Raji (cell line): Measurements from ENCODE around the gene FSIP1.

Experiments
- POLR2A ChIP-seq: IDR thresholded peaks from 2 replicates; pipeline ENCODE4 v1.6.1; 2011; ENCODE audit warnings: low read depth, low read length, control low read depth; ENCODE audit not compliant: insufficient read depth

Gene FSIP1

GRCh38 chr15:39781147-39781966 lies 1.3 kb downstream of the FSIP1 start:
- no peak for TF ChIP-seq POLR2A

- no peak for TF ChIP-seq POLR2A
These were observed 4.6 kb downstream of the FSIP1 start for GRCh38 chr15:39778021-39778420.

- TF ChIP-seq POLR2A = no peak
These were observed 5.1 kb downstream of the FSIP1 start for GRCh38 chr15:39777496-39777895.

GRCh38 chr15:39776068-39776467 lies 6.6 kb downstream of the FSIP1 start:
- no peak for TF ChIP-seq POLR2A

- no peak for TF ChIP-seq POLR2A
These were observed 7.9 kb downstream of the FSIP1 start for GRCh38 chr15:39774688-39775267.

GRCh38 chr15:39770748-39771689 lies 11.6 kb downstream of the FSIP1 start:
- TF ChIP-seq POLR2A = no peak

- TF ChIP-seq POLR2A = no peak
These were observed 14.7 kb downstream of the FSIP1 start for GRCh38 chr15:39767921-39768320.

GRCh38 chr15:39761006-39761405 lies 21.6 kb downstream of the FSIP1 start:
- TF ChIP-seq POLR2A = no peak

GRCh38 chr15:39756806-39757522 lies 25.7 kb downstream of the FSIP1 start:
- TF ChIP-seq POLR2A = no peak

- TF ChIP-seq POLR2A = no peak
These were observed 29.6 kb downstream of the FSIP1 start for GRCh38 chr15:39752991-39753390.

- no peak for TF ChIP-seq POLR2A
These were observed 30.4 kb downstream of the FSIP1 start for GRCh38 chr15:39752246-39752645.

GRCh38 chr15:39748276-39748675 lies 34.4 kb downstream of the FSIP1 start:
- TF ChIP-seq POLR2A = no peak

GRCh38 chr15:39747326-39747725 lies 35.3 kb downstream of the FSIP1 start:
- no peak for TF ChIP-seq POLR2A

GRCh38 chr15:39746714-39747276 lies 35.8 kb downstream of the FSIP1 start:
- TF ChIP-seq POLR2A = no peak

GRCh38 chr15:39746176-39746575 lies 36.5 kb downstream of the FSIP1 start:
- TF ChIP-seq POLR2A = no peak

- TF ChIP-seq POLR2A = no peak
These were observed 37.2 kb downstream of the FSIP1 start for GRCh38 chr15:39745415-39745814.
